Tongue (tissue), 3 donors: Measurements from ENCODE around the gene STK32A. TPM values are rescaled to one million over a fixed set of nuclear protein-coding genes. Genes with fewer than 3 reads are reported as not detected.

ENCODE experiments used
- DNase-seq: peaks from one replicate; pipeline ENCODE4 v3.0.0-alpha.2; 2015
- small RNA-seq: library from RNA; depleted of rRNA; stranded (forward); fragments of <200 nt; gene quantifications from one replicate; pipeline ENCODE3, GENCODE V24; 2014; ENCODE audit warnings: low replicate concordance
- total RNA-seq: library from RNA; depleted of rRNA; stranded (reverse); fragments of >200 nt; gene quantifications from one replicate; pipeline ENCODE4 v1.2.3, GENCODE V29; 2014

STK32A gene
- total RNA-seq, 1 donor from 2014 or later, result 0.62 TPM

DNA sequence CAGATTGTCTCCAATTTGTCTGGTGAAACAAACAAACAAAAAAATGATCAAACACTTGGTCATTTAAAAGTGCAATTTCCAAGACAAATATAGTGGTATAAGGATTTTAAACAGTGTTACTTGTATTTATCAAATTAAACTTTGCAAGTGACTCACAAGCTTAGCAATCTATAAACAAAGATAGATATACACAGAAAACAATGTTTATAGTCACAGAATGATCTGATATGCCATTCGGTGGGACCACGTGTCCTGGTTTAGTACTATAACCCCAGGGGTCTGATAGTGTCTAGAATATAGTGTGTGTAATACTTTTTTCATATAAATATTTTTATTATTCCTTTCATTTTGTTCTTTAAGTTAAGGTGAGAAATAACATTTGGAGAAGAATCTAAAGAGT, 183.8 kb downstream of the STK32A start:
- DNase-seq, result no peak

DNA sequence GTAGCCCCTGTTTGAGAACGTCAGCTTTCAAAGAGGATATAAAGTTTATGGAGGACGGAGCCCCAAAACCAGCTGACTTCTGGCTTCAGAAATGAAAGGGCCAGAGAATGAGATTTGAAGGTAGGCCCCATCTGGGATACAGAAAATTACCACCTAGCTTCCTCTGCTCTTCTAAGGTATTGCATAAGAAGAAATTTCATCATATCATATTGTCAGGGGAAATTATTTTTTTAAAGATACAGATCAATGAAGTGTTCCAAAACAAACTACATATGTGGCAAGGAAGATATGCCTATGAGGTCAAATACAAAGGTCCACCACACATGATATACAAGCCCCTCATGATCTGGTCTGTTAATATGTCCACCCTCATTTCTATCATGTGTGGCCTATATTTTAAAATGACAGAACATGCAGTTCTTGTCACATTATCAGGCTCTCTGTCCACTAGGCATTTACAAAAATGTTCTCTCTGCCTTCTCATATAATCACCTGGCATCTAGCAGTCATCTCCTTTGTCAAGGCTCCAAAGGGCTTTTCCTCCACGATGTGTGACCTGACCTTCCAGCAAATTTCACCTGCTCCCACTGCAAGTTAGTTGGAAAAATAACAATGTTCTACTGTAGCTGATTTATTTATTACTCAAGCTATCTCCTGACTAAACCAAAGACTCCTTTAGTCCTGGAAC, 192.0 kb downstream of the STK32A start:
- no peak for DNase-seq

DNA sequence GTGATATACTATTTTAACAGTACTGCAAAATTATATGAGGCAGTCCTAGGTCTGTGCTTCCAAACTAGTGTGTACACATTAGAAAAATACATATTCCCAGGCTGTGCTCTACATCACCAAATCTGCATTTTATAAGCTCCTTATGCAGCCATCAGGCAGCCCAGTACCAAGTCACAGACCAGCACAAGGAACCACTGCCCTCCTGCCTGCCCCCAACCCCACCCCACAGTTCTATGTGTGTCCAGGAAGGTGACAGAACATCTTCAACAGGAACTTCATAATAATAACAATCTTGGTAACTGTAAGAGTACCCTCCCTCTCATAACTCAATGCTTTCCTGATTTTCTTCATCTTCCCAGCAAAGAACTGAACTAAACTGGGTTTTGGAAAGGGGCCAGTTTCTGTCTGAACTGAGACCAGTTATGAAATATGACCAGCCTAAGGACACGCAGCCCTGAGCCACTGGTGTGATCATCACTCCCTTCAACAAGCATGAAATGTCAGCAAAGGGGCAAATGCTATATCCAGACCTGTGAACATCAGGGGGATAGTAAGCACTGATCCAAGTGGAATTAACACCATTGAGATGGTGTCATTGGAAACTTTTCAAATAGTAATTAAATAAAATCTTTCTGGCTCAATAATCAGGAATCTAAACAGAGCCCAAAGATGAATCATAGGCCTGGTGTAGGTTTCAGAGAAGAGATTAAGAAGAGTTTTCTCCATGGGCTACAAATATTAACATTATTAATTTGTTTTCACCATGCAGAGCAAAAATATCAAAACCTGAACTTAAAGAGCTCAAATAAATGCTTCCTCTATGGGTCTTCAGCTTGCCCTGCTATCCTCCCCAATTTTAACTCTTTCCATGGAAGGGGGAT, 192.9 kb downstream of the STK32A start:
- DNase-seq, result peak; percentile 54

DNA sequence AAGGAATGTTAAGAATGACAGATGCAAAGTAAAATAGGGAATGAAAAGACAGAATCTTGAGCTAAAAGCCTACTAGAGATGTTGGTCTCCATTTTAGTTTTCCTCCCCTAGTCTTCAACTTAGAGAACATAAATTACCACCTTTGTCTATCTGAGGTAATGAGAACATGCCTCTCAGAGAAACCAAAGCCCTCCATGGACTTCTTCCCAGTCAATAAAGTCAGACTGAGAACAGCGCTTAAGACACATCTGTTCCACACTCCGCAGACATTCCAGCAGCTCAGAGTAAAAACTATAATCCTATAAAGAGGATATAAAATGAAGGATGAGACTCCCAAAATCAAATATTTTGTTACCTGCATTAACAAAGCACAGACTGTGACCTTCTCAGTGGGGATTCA, 195.8 kb downstream of the STK32A start:
- DNase-seq, result peak; percentile 35

DNA sequence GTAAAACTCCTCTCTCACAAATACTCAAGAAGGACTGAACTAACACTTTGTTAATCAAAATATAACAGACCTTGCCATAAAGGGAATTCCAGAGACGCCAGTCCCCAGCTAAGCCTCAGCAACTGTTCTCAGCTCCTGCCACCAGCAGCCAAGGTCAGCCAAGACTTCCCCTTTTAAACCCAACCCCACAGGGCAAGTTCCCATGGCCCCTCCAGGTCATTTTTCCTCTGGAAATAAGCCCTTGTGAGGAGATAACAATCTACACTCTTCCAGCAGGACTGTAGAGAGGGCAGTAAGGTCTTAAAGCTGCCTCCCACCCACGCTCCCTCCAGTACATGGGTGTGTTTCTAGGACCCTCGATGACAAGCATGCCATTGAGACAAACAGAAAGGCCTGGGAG, 196.8 kb downstream of the STK32A start:
- no peak for DNase-seq

DNA sequence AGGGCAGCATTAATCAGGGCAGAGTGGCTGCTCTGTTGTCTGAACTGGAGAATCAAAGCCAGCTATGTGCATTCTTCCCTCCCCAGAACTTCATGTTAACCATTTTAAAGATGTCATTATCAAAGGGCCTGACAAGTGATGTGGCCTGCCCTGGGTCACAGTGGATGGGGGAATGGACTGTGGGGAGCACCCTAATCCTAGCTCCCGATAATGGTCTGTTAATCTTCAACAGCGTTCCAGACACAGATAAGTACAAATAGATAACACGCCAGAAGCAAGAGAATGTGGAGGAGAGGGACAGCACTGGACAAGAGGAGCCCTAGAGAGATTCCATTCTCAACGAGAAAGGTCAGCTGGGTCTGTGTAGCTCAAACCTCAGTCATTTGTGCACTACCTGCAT, 197.5 kb downstream of the STK32A start:
- no peak for DNase-seq

DNA sequence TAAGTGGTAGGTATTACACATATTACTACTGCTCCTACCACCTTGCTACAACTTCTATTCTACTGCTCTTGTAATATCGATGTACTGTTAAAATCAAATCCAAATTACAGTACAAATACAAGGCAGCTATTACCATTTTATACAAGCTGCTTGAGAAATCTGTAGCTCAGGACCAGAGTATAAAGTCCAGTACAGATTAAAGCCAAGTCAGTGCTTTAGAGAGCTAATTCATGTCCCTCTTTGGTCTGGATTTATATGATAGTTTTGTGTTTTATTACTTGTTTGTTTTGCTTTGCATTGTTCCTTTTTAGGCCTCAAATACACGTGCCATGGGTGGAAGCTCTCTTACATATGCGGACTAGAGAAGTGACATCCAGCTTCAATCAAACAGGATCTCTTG, 199.2 kb downstream of the STK32A start:
- DNase-seq, result no peak

DNA sequence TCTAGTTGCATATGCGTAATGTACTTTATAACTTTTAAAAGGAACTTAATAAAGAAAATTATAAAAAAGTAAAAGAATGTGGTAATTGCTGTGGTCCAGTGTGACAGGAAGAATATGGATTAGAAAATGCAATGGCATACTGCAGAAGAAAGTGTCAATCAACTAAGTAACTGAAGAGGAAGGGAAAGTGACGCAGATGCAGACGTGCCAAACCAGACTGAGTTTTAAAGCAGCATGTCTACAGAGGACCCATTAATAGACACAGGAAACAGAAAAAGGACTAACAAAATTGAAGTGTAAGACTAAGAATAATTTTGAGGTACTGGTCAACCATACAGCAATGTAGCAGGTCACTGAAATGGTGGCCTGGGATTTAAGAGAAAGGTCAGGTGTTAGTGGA, 201.8 kb downstream of the STK32A start:
- DNase-seq, result no peak

DNA sequence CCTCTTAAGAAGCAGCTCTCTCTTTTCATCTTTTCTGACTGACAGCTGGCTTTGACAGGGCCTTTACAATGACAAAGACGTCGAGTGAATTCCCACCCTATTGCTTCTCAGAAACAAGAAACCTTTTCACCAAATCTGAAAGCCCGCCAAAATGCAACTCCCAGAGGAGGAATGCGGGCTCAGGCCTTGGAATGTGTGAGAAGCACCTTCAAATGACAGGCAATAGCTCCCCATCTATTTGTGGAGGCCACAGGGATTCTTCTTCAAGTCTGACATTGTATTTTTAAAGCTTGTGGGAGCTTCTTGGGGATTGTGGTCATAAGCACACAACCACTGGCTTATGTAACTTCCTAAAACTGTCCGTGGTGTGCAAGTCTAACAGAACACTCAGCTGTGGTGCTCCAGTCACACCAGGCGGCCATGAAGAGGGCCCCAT, 202.4 kb downstream of the STK32A start:
- DNase-seq, result peak; percentile 30

Small RNAs within 50 kb of the gene (small RNA-seq; reads per million reads assigned to genes)
- gene AC011373.1, result not detected
